SK-N-SH treated with all-trans-retinoic acid at 6 μM for 48 hours (cell line): ENCODE results near the gene TTC29.

Experiments
- ATAC-seq: fragments of 200-7000 bp; cut with Tn5 transposase; 3 replicates; pipeline ENCODE4 v1.9.1; 2020; ENCODE audit warnings: mild to moderate bottlenecking, moderate library complexity
- CREB5 ChIP-seq: fragments of 250-450 bp; sonication (Bioruptor Pico); IDR thresholded peaks from 2 replicates; pipeline ENCODE4 v1.5.1; 2020; ENCODE audit warnings: low read depth, mild to moderate bottlenecking, moderate library complexity
- CSDC2 ChIP-seq: fragments of 250-450 bp; sonication (Bioruptor Pico); IDR thresholded peaks from 2 replicates; pipeline ENCODE4 v1.5.0; 2020; ENCODE audit warnings: mild to moderate bottlenecking, moderate library complexity
- ESRRG ChIP-seq: fragments of 250-450 bp; sonication (Bioruptor Pico); IDR thresholded peaks from 2 replicates; pipeline ENCODE4 v1.6.1; 2021; ENCODE audit warnings: mild to moderate bottlenecking
- GLIS3 ChIP-seq: fragments of 250-450 bp; sonication (Bioruptor Pico); IDR thresholded peaks from 2 replicates; pipeline ENCODE4 v1.5.0; 2020; ENCODE audit warnings: mild to moderate bottlenecking, moderate library complexity
- ISL1 ChIP-seq: fragments of 250-450 bp; sonication (Bioruptor Pico); IDR thresholded peaks from 2 replicates; pipeline ENCODE4 v2.1.2; 2022; ENCODE audit warnings: mild to moderate bottlenecking, moderate library complexity
- OSR1 ChIP-seq: fragments of 250-450 bp; sonication (Bioruptor Pico); IDR thresholded peaks from 2 replicates; pipeline ENCODE4 v1.8.0; 2022; ENCODE audit warnings: moderate library complexity, mild to moderate bottlenecking, inconsistent platforms
- PATZ1 ChIP-seq: fragments of 250-450 bp; sonication (Bioruptor Pico); IDR thresholded peaks from 2 replicates; pipeline ENCODE4 v1.8.0; 2020; ENCODE audit warnings: mild to moderate bottlenecking, moderate library complexity, borderline replicate concordance
- POU6F1 ChIP-seq: fragments of 250-450 bp; sonication (Bioruptor Pico); IDR thresholded peaks from 2 replicates; pipeline ENCODE4 v1.8.0; 2021; ENCODE audit warnings: low read depth, mild to moderate bottlenecking, moderate library complexity, borderline replicate concordance
- PPARA ChIP-seq: fragments of 250-450 bp; sonication (Bioruptor Pico); IDR thresholded peaks from 2 replicates; pipeline ENCODE4 v1.5.0; 2020; ENCODE audit warnings: mild to moderate bottlenecking, borderline replicate concordance
- RARB ChIP-seq: fragments of 250-450 bp; sonication (Bioruptor Pico); IDR thresholded peaks from 2 replicates; pipeline ENCODE4 v1.8.0; 2021; ENCODE audit warnings: mild to moderate bottlenecking, moderate library complexity
- SNAI2 ChIP-seq: fragments of 250-450 bp; sonication (Bioruptor Pico); IDR thresholded peaks from 2 replicates; pipeline ENCODE4 v1.5.0; 2020; ENCODE audit warnings: mild to moderate bottlenecking, moderate library complexity
- TCF4 ChIP-seq: fragments of 250-450 bp; sonication (Bioruptor Pico); IDR thresholded peaks from 2 replicates; pipeline ENCODE4 v1.8.0; 2021; ENCODE audit warnings: mild to moderate bottlenecking, moderate library complexity, borderline replicate concordance
- TOX ChIP-seq: fragments of 250-450 bp; sonication (Bioruptor Pico); IDR thresholded peaks from 2 replicates; pipeline ENCODE4 v1.8.0; 2021; ENCODE audit warnings: mild to moderate bottlenecking, moderate library complexity, borderline replicate concordance
- TSHZ2 ChIP-seq: fragments of 250-450 bp; sonication (Bioruptor Pico); IDR thresholded peaks from 2 replicates; pipeline ENCODE4 v1.5.0; 2020; ENCODE audit warnings: mild to moderate bottlenecking, moderate library complexity
- ZC3H10 ChIP-seq: fragments of 250-450 bp; sonication (Bioruptor Pico); IDR thresholded peaks from 2 replicates; pipeline ENCODE4 v1.5.1; 2021; ENCODE audit warnings: mild to moderate bottlenecking, moderate library complexity
- ZFP3 ChIP-seq: fragments of 250-450 bp; sonication (Bioruptor Pico); IDR thresholded peaks from 2 replicates; pipeline ENCODE4 v1.5.0; 2020; ENCODE audit warnings: mild to moderate bottlenecking, moderate library complexity
- ZNF70 ChIP-seq: fragments of 450-650 bp; formaldehyde crosslinking; IDR thresholded peaks from 2 replicates; pipeline ENCODE4 v1.5.0; 2020; ENCODE audit warnings: mild to moderate bottlenecking, moderate library complexity
- ZNF8 ChIP-seq: fragments of 450-650 bp; formaldehyde crosslinking; IDR thresholded peaks from 2 replicates; pipeline ENCODE4 v1.5.0; 2020; ENCODE audit warnings: mild to moderate bottlenecking, moderate library complexity

The TTC29 gene

GRCh38 chr4:146791439-146791838 is 154.2 kb downstream of the TTC29 start:
- TF ChIP-seq PPARA (CRISPR knock-in tag) (no peak), SNAI2 (CRISPR knock-in tag) (no peak)
- TF ChIP-seq, all 23 proteins: peak for 0
- ATAC-seq = no peak

- no peak for ATAC-seq
- no peak for TF ChIP-seq ZC3H10
- TF ChIP-seq GLIS3 = no peak
- no peak for TF ChIP-seq ESRRG
- no peak for TF ChIP-seq ISL1 (CRISPR knock-in tag)
- TF ChIP-seq, all 23 proteins: peak for 0
These were observed 155.1 kb downstream of the TTC29 start for GRCh38 chr4:146790515-146790914.

- no peak for TF ChIP-seq TOX
- TF ChIP-seq ESRRG = no peak
- TF ChIP-seq TCF4 (CRISPR knock-in tag) = no peak
- TF ChIP-seq GLIS3 = no peak
- TF ChIP-seq TSHZ2 = no peak
- no peak for TF ChIP-seq PATZ1 (CRISPR knock-in tag)
- TF ChIP-seq CSDC2 (CRISPR knock-in tag) = no peak
- TF ChIP-seq OSR1 (CRISPR knock-in tag) = no peak
- TF ChIP-seq ZNF8 (CRISPR knock-in tag) = no peak
- TF ChIP-seq POU6F1 (CRISPR knock-in tag) = no peak
- TF ChIP-seq SNAI2 (CRISPR knock-in tag) = no peak
- TF ChIP-seq ZFP3 = no peak
- TF ChIP-seq CREB5 (CRISPR knock-in tag) = no peak
- ATAC-seq = no peak
These were observed 157.9 kb downstream of the TTC29 start for GRCh38 chr4:146787731-146788130.

GRCh38 chr4:146776691-146777090 is 169.0 kb downstream of the TTC29 start:
- no peak for TF ChIP-seq ESRRG
- TF ChIP-seq ZNF70 (CRISPR knock-in tag) = no peak
- TF ChIP-seq TSHZ2 = no peak
- no peak for TF ChIP-seq RARB (CRISPR knock-in tag)
- no peak for TF ChIP-seq ISL1 (CRISPR knock-in tag)
- TF ChIP-seq PPARA (CRISPR knock-in tag) = no peak
- no peak for TF ChIP-seq PATZ1 (CRISPR knock-in tag)

More at GRCh38 chr4:146776691-146777090, 169.0 kb downstream of the TTC29 start:
- no peak for ATAC-seq
